Ovary (tissue), 3 donors: ENCODE measurements around the gene ZSCAN26.
"Not testable (repeated sequence)": the region's sequence is repeated elsewhere in the genome, so short reads cannot be mapped to it uniquely, and the experiment has no call there.

ENCODE experiments used
- CTCF ChIP-seq, 3 donors: fragments of 450-650 bp in 2 of 3; fragments of 200-600 bp in 1 of 3; IDR thresholded peaks; one replicate each; pipeline versions ENCODE4 v1.5.1 to v1.8.0; 2016 to 2022; ENCODE audit warnings: antibody characterized with exemption in 3 of 3, mild to moderate bottlenecking in 1 of 3
- EP300 ChIP-seq: sonication (generic); formaldehyde crosslinking; IDR thresholded peaks from one replicate; pipeline ENCODE4 v1.6.1; 2017; ENCODE audit warnings: antibody characterized with exemption
- donor health status: DM: no; HTN: no; CAD: no.

- TF ChIP-seq CTCF (IDR thresholded peaks at IDR 0.05); EP300: not testable (repeated sequence)
Measured at GRCh38 chr6:28317866-28318265, 50.9 kb downstream of the ZSCAN26 start.
